Brain microvascular endothelial cell (primary cell): ENCODE results near the gene S100A16.

Source experiments
- DNase-seq: peaks from one replicate; pipeline ENCODE4 v3.0.0-alpha.2; 2020
- H3K27ac ChIP-seq: fragments of 250-450 bp; sonication (Bioruptor Pico); 2 replicates; pipeline ENCODE4 v1.5.1; 2020; ENCODE audit warnings: mild to moderate bottlenecking, moderate library complexity
- H3K27me3 ChIP-seq: fragments of 250-450 bp; sonication (Bioruptor Pico); replicated peaks from 2 replicates; pipeline ENCODE4 v1.5.1; 2020; ENCODE audit warnings: mild to moderate bottlenecking
- H3K36me3 ChIP-seq: fragments of 250-450 bp; sonication (Bioruptor Pico); replicated peaks from 2 replicates; pipeline ENCODE4 v1.5.1; 2020; ENCODE audit warnings: mild to moderate bottlenecking
- H3K4me3 ChIP-seq: 2 replicates; pipeline ENCODE4 v1.5.1; 2011; ENCODE audit warnings: low read depth, mild to moderate bottlenecking, control low read depth, low read length, moderate library complexity
- in situ Hi-C: cut with HindIII; loops from 2 replicates; pipeline ENCODE4 v1.10.0; 2017; ENCODE audit warnings: low sequenced_read_pairs, low pct_ligation_motif_present
- TF ChIP-seq, protein P1 (sequence below): IDR thresholded peaks from 2 replicates; pipeline ENCODE4 v1.5.1; 2011; ENCODE audit warnings: low read depth, mild to moderate bottlenecking, moderate library complexity, low read length, control low read depth, inconsistent platforms; ENCODE audit errors: missing control alignments

The S100A16 gene

GRCh38 chr1:153614189-153614900 is 1.4 kb upstream of the S100A16 start:
- in situ Hi-C loops: no loop called here
- Histone ChIP-seq H3K27me3 (no peaks in the 10 kb centered on the region), H3K27ac (no peak overlapping the region), H3K4me3 (no peak overlapping the region), H3K36me3 (peaks cover 6% of the 10 kb centered on the region)
- DNase-seq: no peak
- TF ChIP-seq, protein P1, sequence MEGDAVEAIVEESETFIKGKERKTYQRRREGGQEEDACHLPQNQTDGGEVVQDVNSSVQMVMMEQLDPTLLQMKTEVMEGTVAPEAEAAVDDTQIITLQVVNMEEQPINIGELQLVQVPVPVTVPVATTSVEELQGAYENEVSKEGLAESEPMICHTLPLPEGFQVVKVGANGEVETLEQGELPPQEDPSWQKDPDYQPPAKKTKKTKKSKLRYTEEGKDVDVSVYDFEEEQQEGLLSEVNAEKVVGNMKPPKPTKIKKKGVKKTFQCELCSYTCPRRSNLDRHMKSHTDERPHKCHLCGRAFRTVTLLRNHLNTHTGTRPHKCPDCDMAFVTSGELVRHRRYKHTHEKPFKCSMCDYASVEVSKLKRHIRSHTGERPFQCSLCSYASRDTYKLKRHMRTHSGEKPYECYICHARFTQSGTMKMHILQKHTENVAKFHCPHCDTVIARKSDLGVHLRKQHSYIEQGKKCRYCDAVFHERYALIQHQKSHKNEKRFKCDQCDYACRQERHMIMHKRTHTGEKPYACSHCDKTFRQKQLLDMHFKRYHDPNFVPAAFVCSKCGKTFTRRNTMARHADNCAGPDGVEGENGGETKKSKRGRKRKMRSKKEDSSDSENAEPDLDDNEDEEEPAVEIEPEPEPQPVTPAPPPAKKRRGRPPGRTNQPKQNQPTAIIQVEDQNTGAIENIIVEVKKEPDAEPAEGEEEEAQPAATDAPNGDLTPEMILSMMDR: peak; percentile 12

DNA sequence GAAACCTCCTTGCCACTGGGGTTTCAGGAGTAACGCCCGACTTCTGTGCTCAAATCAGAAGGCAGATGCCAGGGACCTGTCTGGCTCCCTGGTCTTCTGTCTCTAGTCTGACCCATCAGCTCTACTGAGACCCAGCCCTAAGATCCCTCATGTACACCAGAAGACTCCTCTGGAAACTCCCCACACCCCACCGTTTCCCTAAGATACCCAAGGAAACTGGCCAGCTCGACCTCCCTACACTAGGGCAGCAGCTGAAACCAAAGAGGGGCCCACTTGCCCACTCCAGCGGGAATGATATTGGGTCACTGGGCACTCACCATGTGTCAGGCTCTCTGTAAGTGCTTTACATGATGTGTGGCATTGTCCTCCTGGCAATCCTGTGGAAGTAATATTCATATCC is 469 bp upstream of the S100A16 start:
- Histone ChIP-seq H3K4me3 (no peak overlapping the region), H3K27ac (no peak overlapping the region), H3K36me3 (peaks cover 1% of the 10 kb centered on the region), H3K27me3 (no peaks in the 10 kb centered on the region)
- DNase-seq: no peak
- in situ Hi-C loops: no loop called here
- TF ChIP-seq, protein P1: no peak

DNA sequence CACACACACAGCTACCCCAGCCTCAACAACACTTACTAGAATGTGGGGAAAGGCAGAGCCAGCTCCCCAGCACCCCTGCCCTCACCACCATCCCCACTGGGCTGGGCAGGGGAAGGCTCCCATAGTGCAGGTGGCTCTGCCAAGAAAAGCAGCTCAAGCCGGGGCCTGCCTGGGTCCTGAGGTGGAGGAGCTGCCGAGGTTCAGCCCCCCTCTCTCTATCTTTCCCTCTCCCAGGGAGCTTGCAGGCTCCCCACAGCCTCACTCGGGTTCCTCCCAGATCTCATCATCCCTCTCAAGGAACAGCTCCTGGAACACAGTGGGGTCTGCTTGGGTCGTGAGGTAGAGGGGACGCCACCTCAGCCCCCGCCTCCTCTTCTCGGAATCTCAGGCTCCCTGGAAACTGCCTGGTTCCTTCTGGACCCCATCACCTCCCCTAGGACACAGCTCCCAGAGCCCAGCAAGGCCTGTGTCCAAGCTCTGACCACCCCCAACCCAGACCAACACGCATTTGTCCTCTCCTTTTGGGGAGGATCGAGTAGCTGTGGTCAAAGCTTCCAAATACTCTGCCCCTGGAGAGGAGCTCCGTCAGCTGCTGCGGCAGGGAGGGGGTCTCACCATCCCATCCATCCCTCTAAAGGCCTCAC is 704 bp downstream of the S100A16 start:
- DNase-seq: no peak
- Histone ChIP-seq H3K27ac (no peak overlapping the region), H3K27me3 (no peaks in the 10 kb centered on the region), H3K4me3 (peak overlapping the region; percentile 61), H3K36me3 (peaks cover 4% of the 10 kb centered on the region)
- TF ChIP-seq, protein P1: no peak
- in situ Hi-C loops: no loop called here

DNA sequence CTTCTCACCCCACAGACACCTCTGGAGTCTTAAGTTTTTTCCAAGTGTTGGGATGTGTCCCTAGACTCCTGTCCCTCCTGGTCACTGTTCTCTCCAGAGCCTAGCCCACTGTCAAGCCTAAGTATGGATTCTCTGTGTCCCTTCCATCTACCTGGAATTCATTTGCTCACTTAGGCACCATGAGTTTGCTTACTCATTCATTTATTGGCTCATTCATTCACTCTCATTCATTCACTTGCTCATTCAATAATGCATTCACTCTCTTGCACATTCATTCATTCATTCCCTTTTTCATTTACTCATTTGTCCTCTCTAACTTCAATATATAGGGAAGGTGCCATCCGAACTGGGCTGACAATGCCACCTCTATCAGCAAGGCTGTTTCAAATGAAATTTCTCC is 1.6 kb downstream of the S100A16 start:
- H3K4me3 ChIP-seq: peak overlapping the region; percentile 61
- H3K36me3 ChIP-seq: peaks cover 9% of the 10 kb centered on the region
- TF ChIP-seq, protein P1: no peak
- in situ Hi-C loops: no loop called here
- H3K27ac ChIP-seq: no peak overlapping the region
- H3K27me3 ChIP-seq: no peaks in the 10 kb centered on the region
- DNase-seq: no peak

DNA sequence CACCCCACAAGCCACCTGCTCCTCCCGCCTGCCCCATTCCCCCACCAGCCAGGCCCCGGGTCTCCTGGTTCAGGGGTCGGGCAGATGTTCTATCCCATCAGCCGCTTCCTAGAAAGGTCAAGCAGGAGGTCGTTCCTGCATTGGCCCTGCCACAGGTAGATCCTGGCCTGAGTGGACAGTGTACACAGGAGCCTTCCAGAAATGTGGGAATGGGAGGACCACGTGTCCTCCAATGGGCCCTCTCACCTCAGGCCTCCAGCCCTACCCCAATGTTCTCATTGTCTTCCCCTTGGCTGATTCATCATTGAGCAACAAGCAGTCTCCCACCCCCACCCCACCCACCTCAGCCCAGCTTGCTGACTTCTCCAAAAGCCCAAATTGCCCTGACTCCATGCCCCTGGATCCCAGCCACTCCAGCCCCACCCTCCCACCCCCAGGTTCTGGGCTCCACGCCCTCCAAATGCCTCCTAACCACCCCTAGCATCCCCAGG is 2.1 kb downstream of the S100A16 start:
- TF ChIP-seq, protein P1: no peak
- H3K27me3 ChIP-seq: no peaks in the 10 kb centered on the region
- in situ Hi-C loops: no loop called here

GRCh38 chr1:153610334-153610733 is 2.6 kb downstream of the S100A16 start:
- no peak overlapping the region for H3K27ac ChIP-seq
- TF ChIP-seq, protein P1: no peak
- no peak for DNase-seq
- in situ Hi-C loops: no loop called here
- H3K27me3 ChIP-seq: no peaks in the 10 kb centered on the region
- H3K4me3 ChIP-seq: no peak overlapping the region
- peaks cover 9% of the 10 kb centered on the region for H3K36me3 ChIP-seq

More for the DNA sequence above, 2.1 kb downstream of the S100A16 start:
- no peak for DNase-seq
- Histone ChIP-seq H3K36me3 (peaks cover 9% of the 10 kb centered on the region), H3K27ac (no peak overlapping the region), H3K4me3 (no peak overlapping the region)
